ENCODE results near the gene DOCK6.

Gene DOCK6, protein sequence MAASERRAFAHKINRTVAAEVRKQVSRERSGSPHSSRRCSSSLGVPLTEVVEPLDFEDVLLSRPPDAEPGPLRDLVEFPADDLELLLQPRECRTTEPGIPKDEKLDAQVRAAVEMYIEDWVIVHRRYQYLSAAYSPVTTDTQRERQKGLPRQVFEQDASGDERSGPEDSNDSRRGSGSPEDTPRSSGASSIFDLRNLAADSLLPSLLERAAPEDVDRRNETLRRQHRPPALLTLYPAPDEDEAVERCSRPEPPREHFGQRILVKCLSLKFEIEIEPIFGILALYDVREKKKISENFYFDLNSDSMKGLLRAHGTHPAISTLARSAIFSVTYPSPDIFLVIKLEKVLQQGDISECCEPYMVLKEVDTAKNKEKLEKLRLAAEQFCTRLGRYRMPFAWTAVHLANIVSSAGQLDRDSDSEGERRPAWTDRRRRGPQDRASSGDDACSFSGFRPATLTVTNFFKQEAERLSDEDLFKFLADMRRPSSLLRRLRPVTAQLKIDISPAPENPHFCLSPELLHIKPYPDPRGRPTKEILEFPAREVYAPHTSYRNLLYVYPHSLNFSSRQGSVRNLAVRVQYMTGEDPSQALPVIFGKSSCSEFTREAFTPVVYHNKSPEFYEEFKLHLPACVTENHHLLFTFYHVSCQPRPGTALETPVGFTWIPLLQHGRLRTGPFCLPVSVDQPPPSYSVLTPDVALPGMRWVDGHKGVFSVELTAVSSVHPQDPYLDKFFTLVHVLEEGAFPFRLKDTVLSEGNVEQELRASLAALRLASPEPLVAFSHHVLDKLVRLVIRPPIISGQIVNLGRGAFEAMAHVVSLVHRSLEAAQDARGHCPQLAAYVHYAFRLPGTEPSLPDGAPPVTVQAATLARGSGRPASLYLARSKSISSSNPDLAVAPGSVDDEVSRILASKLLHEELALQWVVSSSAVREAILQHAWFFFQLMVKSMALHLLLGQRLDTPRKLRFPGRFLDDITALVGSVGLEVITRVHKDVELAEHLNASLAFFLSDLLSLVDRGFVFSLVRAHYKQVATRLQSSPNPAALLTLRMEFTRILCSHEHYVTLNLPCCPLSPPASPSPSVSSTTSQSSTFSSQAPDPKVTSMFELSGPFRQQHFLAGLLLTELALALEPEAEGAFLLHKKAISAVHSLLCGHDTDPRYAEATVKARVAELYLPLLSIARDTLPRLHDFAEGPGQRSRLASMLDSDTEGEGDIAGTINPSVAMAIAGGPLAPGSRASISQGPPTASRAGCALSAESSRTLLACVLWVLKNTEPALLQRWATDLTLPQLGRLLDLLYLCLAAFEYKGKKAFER (N-terminal part only)

DNA sequence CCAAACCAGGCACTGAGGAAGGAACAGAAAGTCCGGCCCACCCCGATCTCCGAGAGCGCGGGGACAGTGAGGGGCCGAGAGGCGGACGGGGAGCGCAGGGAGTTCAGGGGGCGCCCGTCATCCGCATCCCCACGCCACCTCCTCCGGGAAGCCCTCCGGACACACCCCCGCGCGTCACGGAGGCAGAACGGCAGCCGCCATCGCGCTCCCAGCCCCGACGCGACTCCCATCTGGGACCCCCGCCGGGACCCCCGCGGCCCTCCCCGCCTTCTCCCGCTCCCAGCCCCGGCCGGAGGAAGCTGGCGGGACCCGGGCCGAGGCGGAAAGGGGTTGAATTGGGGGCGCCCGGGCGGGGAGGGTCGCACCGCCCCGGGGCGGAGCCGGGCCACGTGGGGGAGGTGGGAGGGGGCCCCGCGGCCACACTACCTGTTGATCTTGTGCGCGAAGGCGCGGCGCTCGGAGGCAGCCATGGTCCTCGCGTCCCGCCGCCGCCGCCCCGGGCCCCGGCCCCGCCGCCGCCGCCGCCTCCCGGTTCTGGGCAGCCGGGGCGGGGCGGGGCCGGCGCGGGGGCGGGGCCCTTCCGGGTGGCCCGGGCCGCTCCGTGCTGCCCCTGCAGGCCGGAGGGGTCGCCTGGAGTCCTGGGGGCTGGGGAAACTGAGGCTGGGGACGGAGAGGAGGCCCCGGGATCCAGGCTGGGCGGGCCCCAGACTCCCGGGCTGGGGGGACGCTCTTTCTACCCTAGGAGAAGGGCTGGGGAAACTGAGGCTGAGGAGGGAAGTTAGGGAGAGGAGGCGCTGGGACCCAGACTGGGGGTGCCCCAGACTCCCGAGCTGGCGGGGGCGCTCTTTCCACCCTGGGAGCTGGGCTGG lies at the start of gene DOCK6:
DOCK6 (minus strand) TSS at position 554 of the 869 bp plus-strand sequence; CDS start at position 470, 84 bp downstream.
- no peak for DNase-seq

GRCh38 chr19:11306337-11306736 lies 44.0 kb upstream of the DOCK6 start:
- no peak for DNase-seq

- DNase-seq: no peak
Measured at GRCh38 chr19:11304936-11305335, 42.6 kb upstream of the DOCK6 start.

DNA sequence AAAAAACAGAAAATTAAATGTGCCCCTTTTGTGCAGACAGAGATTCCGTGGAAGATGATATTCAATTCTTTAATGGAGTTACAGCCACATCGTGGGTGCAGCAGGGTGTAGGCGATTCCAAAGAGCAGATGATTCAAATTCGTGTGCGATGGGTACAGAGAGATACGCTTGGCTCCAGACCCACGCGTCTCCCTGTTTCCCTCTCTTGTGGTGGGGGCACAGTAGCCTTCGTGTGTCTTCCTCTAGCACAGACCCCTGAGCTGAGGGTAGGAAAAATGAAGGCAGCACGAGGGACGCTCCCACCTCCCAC lies 38.4 kb upstream of the DOCK6 start:
- no peak for DNase-seq

DNA sequence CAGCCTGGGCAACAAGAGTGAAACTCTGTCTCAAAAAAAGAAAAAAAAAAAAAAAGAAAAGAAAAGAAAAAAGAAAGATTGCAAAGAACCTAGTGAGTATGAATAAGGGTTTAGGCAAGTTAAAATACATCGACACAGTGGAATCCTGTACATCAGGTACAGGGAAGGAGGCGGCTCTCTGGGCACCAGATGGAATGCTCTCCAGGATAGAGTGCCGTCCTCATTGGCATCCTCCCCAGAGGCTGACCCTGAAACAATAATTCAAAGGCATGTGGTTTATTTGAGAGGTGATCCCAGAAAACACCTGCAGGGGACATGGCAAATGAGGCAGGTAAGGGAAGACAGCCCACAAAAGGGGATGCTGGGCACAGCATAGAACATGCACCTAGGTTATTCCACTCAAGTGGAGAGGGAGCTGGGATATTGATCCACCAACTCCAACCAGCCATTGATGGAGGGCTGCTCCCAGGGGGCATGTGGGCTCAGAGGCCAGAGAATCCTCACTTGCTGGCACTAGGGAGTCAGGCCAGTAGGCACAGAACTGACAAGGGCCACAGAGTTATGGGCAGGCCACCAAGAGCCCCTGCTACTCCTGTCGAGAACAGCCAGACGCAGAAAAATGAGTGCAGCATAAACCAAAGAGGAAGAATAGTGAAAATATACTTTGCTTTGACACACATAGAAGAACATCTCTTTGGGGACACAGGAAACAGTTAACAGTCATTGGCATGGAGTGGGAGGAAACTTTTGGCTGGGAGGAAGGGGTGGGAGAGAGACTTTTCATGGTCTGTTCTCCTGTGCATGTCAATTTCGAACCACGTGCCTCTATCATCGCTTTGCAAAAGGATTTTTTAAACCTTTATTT lies 37.9 kb upstream of the DOCK6 start:
- no peak for DNase-seq

DNA sequence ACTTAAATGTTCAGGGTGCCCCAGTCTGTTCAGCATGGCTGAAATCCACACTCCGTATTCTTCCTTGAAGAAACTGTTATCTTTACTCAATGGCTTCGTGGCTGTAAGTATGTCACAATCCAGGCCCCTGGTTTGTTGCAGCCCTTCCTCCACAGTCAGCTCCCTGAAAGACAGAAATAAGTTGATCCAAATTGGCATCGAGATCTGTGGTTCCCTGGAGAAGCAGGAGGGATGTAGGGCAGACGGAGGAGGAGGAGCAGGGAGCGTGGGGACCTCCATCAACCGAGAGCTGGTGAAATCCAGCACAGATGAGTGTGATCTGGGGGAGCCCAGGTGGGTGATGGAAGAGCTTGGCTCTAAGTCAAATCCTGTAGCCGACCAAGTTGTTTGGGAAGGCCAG lies 33.9 kb upstream of the DOCK6 start:
- DNase-seq: no peak

- no peak for DNase-seq
Measured at GRCh38 chr19:11295665-11296245, 33.4 kb upstream of the DOCK6 start, which contains the start of gene TSPAN16. Gene TSPAN16, plus strand, starts transcription at chr19:11296160. Its CDS starts 138 bp downstream, at chr19:11296298.

GRCh38 chr19:11295180-11295579 lies 32.9 kb upstream of the DOCK6 start:
- no peak for DNase-seq

DNA sequence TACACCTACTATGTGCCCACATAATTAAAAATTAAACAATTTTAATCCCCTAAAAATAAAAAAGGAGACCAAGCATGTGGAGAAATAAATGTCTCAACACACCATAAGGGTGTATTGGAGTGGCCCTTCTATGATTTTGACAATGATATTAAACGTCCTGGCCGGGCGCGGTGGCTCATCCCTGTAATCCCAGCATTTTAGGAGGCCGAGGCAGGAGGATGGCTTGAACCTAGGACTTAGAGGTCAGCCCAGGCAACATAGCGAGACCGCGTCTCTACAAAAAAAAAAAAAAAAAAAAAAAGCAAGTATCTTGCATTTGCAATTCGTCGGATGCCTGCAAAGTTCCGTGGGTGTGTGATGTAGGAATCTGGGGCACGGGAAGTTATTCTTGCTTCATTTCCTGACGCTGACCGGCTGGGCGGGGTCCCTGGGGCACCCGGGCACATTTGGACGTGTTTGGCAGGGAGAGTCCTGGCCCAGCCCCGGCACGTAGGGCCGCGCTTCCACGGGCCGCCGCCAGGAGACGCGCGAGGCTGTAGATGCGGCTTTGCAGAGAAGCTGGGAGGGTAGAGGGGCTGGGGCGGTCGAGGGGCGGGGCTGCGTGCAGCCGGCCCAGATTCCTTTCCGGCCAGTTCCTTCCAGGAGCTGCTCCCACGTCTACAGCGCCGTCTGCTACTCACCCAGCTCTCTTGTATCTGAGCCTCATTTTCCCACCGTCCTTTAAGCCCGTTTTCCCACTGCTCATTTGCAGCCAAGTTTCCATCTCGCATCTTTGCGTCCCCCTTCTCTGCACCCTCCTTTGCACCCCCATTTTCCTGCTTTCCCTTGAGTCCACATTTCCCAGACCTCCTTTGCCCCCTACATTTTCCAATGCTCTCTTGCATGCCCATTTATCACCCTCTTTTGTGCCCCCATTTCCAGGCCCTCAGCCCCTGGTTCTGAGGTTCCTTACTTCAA lies 31.4 kb upstream of the DOCK6 start:
- peak; percentile 81 for DNase-seq

DNA sequence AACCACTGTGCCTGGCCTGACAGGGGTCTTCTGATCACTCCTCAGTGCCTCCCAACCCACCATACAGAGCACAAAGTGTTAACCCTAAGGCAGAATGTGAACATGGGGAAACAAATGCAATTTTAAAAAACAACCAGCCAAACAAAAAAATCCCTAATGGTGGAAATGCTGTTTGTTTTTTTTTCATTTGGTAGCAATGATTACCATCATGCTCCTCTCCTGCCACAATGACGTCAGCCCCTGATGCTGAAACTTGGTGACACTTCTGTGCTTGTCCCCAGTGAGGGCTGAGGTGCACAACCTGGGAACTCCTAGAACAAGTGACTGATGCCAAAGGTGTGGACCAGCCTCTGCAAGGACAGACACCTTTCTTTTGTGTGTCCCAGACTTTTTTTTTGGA lies 29.7 kb upstream of the DOCK6 start:
- DNase-seq: peak; percentile 5

DNA sequence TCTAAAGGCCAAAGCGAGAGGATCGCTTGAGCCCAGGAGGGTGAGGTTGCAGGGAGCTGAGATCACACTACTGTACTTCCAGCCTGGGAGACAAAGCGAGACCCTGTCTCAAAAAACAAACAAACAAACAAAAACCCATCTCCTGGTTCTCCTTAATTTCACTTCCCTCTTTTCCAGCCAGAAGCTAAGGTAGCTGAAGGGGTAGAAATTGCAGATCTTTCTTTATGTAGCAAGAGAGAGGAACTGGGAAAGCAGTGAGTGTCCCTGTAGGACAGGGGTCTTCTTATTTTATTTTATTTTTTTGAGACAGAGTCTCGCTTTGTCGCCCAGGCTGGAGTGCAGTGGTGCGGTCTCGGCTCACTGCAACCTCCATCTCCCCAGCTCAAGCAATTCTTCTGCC lies 29.1 kb upstream of the DOCK6 start:
- DNase-seq: no peak

GRCh38 chr19:11290256-11290655 lies 27.9 kb upstream of the DOCK6 start:
- DNase-seq: no peak

DNA sequence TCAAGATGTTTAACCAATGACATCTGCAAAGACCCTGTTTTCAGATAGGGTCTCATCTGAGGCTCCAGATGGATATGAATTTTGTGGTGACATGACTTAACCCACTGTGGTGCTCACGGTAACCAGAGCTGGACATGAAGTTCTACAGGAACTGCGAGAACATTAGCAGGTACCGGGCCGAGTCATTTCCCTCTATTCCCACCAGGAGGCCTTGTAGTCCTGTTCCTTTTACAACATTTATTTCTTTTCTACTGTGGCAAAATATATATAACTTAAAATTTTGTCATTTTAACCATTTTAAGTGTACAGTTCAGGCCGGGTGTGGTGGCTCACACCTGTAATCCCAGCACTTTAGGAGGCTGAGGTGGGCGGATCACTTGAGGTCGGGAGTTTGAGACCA lies 26.0 kb upstream of the DOCK6 start:
- DNase-seq: no peak

DNA sequence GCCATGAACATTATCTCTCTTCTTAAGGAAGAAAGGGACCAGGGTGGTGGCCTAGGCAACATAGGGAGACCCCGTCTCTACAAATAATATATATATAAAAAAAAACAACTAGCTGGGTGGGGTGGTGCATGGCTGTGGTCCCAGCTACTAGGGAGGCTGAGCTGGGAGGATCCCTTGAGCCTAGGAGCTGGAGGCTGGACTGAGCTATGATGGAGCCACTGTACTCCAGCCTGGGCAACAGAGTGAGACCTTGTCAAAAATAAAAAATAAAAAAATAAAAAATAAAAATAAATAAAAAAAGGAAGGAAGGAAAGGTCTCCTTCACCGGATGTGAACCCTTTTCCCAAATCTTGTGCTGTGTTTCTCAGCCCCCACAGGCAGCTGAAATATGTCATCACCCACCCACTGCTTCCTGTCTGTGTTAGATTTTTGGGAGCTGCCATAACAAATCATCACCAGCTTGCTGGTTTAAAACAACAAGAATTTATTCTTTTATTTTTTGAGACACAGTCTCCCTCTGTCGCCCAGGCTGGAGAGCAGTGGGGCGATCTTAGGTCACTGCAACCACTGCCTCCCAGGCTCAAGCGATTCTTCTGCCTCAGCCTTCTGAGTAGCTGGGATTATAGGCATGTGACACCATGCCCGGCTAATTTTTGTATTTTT lies 24.1 kb upstream of the DOCK6 start:
- DNase-seq: no peak

DNA sequence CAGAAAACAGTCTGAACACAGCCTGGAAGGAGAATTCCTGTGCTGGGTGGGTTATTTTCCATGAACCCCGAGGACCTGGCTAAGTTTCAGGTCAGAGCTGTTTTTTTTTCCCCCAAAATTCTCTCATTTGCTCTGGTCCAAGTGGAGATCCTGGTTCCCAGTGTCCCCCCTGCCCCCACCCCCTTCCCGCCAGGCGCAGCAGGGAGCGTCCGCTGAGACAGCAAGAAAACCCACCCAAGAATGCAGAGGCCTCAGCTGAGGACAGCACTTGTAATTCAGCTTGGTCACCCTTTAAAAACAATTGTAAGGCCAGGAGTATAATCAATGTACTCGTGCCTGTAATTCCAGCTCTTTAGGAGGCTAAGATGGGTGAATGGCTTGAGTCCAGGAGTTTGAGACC lies 22.2 kb upstream of the DOCK6 start:
- DNase-seq: no peak

DNA sequence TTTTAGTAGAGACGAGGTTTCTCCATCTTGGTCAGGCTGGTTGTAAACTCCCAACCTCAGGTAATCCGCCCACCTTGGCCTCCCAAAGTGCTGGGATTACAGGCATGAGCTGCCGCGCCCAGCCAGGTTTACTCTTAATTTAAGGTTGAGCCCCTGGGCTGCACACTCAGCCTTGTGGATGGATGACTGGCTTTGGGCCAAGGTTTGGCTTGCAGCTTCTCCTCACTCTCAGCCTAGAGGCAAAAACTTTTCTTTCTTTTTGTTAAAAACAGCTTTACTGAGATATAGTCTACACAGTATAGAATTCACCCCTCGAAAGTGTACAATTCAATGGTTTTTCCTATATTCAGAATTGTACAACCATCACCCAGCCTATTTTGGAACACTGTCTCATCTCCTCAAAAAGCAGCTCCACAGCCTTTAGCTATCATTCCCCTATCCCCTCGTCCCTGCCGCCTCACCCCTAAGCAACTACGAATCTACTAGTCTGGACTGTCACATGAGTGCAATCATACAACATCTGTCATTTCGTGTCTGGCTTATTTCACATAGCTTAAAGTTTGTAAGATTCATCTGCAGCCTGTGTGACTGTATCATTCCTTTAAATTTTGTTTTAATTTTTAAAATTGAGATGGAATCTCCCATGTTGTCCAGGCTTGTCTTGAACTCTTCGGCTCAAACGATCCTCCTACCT lies 19.2 kb upstream of the DOCK6 start:
- DNase-seq: no peak

- peak; percentile 29 for DNase-seq
Measured at GRCh38 chr19:11279505-11280236, 17.3 kb upstream of the DOCK6 start.

DNA sequence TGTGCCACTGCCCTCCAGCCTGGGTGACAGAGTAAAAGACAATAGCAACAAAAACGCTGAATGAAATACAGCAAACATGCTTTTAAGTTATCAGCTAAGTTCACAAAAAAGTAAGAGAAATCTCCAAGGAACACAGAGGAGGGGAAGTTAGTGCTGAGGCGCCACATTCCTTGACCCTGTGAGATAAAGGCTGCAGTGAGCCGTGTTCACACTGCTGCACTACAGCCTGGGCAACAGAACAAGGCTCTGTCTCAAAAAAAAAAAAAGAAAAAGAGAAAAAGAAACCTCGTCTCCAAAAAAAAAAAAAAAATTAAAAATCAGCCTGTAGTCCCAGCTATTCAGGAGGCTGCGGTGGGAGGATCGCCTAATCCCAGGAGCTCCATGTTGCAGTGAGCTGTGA lies 16.3 kb upstream of the DOCK6 start:
- no peak for DNase-seq
